ENCODE data around the gene PTPN6. TPM values are rescaled to one million over a fixed set of nuclear protein-coding genes. Genes with fewer than 3 reads are reported as not detected.

Gene PTPN6
- total RNA-seq, 2 experiments from 2014 or later, result 37.1 to 116 TPM

- peak; percentile 92 for DNase-seq (ENCODE audit: low spot score)
- Histone ChIP-seq H3K4me3 (ENCODE audit: low read depth, low read length, poor library complexity, severe bottlenecking) (peak overlapping the region; percentile 55), H3K4me1 (ENCODE audit: insufficient read depth, low read length, poor library complexity, severe bottlenecking) (peaks cover 61% of the 10 kb centered on the region), H4K20me1 (ENCODE audit: insufficient read depth, low read length) (no peaks in the 10 kb centered on the region), H3K9me3 (ENCODE audit: low read length) (no peaks in the 10 kb centered on the region), H2AFZ (ENCODE audit: low read length) (no peak overlapping the region), H3K79me2 (ENCODE audit: insufficient read depth, low read depth, low read length) (no peaks in the 10 kb centered on the region), H3K27ac (ENCODE audit: low read depth, low read length, poor library complexity, severe bottlenecking) (peak overlapping the region; percentile 89), H3K36me3 (ENCODE audit: insufficient read depth, low read length) (peaks cover 5% of the 10 kb centered on the region; the same call in 1 of the 2 replicates), H3K4me2 (ENCODE audit: low read length) (peak overlapping the region; percentile 77), H3K9me2 (ENCODE audit: insufficient read depth, low read length) (no peaks in the 10 kb centered on the region)
- ChIA-PET CTCF (ENCODE audit: unreplicated experiment) (interaction anchor here (1.2 to 1.3 kb wide), 3 partner anchors 31 to 49 kb away, joined by 3 to 4 read pairs (median 3); partner anchors contain the start of gene SPSB2), POLR2A (interaction anchor here (0.6 to 1.7 kb wide), 13 partner anchors 14 to 352 kb away, joined by 3 to 8 read pairs (median 5); partner anchors contain the start of genes C12orf57, RNU7-1 and SPSB2)
- intact Hi-C loops (cut with micrococcal nuclease; ENCODE audit: unreplicated experiment), result loop anchor here (1.0 to 2.0 kb wide), 2 partner anchors 31 to 43 kb away; no protein-coding TSS in a partner anchor
- BruUV-seq (replicated peaks), result no TSS peak
- peak; percentile 62 for TF ChIP-seq CTCF (conservative IDR thresholded peaks at IDR 0.05; ENCODE audit: low read length)
- no peak for TF ChIP-seq EZH2phosphoT487 (IDR thresholded peaks at IDR 0.05; ENCODE audit: borderline replicate concordance, low read depth, low read length)
Observed at GRCh38 chr12:6921996-6922946, 28.9 kb upstream of the PTPN6 start.

DNA sequence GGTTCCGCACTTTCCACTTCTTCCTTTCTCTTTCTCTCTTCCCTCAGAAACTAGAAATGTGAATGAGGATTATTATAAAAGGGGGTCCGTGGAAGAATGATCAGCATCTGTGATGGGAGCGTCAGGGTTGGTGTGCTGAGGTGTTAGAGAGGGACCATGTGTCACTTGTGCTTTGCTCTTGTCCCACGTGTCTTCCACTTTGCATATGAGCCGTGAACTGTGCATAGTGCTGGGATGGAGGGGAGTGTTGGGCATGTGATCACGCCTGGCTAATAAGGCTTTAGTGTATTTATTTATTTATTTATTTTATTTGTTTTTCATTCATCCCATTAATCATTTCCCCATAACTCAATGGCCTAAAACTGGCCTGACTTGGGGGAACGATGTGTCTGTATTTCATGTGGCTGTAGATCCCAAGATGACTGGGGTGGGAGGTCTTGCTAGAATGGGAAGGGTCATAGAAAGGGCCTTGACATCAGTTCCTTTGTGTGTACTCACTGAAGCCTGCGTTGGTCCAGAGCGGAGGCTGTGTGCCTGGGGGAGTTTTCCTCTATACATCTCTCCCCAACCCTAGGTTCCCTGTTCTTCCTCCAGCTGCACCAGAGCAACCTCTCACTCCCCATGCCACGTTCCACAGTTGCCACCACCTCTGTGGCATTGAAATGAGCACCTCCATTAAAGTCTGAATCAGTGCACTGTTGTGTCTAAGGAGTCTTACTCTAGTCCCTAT lies 28.0 kb upstream of the PTPN6 start:
- peak overlapping the region; percentile 89 for H3K27ac ChIP-seq (ENCODE audit: low read depth, low read length, poor library complexity, severe bottlenecking)
- H3K4me3 ChIP-seq (ENCODE audit: low read depth, low read length, poor library complexity, severe bottlenecking), result peak overlapping the region; percentile 55
- intact Hi-C loops (cut with micrococcal nuclease; ENCODE audit: unreplicated experiment), result loop anchor here (2.0 kb wide), 1 partner anchor 32 kb away; no protein-coding TSS in a partner anchor
- no peaks in the 10 kb centered on the region for H3K9me2 ChIP-seq (ENCODE audit: insufficient read depth, low read length)
- H3K4me1 ChIP-seq (ENCODE audit: insufficient read depth, low read length, poor library complexity, severe bottlenecking), result peaks cover 64% of the 10 kb centered on the region
- CTCF ChIA-PET (ENCODE audit: unreplicated experiment), result interaction anchor here (1.1 to 1.3 kb wide), 3 partner anchors 15 to 36 kb away, joined by 3 to 4 read pairs (median 3); no protein-coding TSS in a partner anchor
- peaks cover 5% of the 10 kb centered on the region; the same call in 1 of the 2 replicates for H3K36me3 ChIP-seq (ENCODE audit: insufficient read depth, low read length)
- no peaks in the 10 kb centered on the region for H3K79me2 ChIP-seq (ENCODE audit: insufficient read depth, low read depth, low read length)
- H3K4me2 ChIP-seq (ENCODE audit: low read length), result peak overlapping the region; percentile 77
- BruUV-seq (replicated peaks), result TSS peak; percentile 93
- H3K9me3 ChIP-seq (ENCODE audit: low read length), result no peaks in the 10 kb centered on the region
- POLR2A ChIA-PET, result interaction anchor here (0.7 to 1.5 kb wide), 8 partner anchors 14 to 72 kb away, joined by 3 to 8 read pairs (median 4); partner anchors contain the start of genes C12orf57, CDCA3 and RNU7-1
- H4K20me1 ChIP-seq (ENCODE audit: insufficient read depth, low read length), result no peaks in the 10 kb centered on the region
- TF ChIP-seq EZH2phosphoT487 (IDR thresholded peaks at IDR 0.05; ENCODE audit: borderline replicate concordance, low read depth, low read length), result no peak
- TF ChIP-seq CTCF (conservative IDR thresholded peaks at IDR 0.05; ENCODE audit: low read length), result no peak
- H2AFZ ChIP-seq (ENCODE audit: low read length), result no peak overlapping the region
- peak; percentile 43 for DNase-seq (ENCODE audit: low spot score)
